HepG2 (cell line): Measurements from ENCODE around the gene HNRNPC. TPM values are rescaled to one million over a fixed set of nuclear protein-coding genes. Genes with fewer than 3 reads are reported as not detected.

Experiments
- CEBPB ChIP-seq: IDR thresholded peaks from 2 replicates; pipeline ENCODE4 v1.6.1; 2011; ENCODE audit warnings: low read depth, low read length, improper control_type of control experiment, borderline replicate concordance
- CEBPG ChIP-seq: IDR thresholded peaks from 2 replicates; pipeline ENCODE4 v1.6.1; 2016
- EED ChIP-seq: sonication (generic); formaldehyde crosslinking; IDR thresholded peaks from 2 replicates; pipeline ENCODE4 v1.5.0; 2020; ENCODE audit warnings: mild to moderate bottlenecking, missing genetic modification reagents
- IRX3 ChIP-seq: sonication (generic); formaldehyde crosslinking; IDR thresholded peaks from 2 replicates; pipeline ENCODE4 v1.8.1; 2023; ENCODE audit warnings: mild to moderate bottlenecking, low read depth, missing genetic modification reagents, borderline replicate concordance
- MAFK ChIP-seq, 2 experiments: IDR thresholded peaks in 1 of 2; conservative IDR thresholded peaks in 1 of 2; 2 replicates each; pipeline ENCODE4 v1.6.1; 2011; ENCODE audit warnings: improper control_type of control experiment in 2 of 2, low read length in 2 of 2
- NFE2 ChIP-seq: sonication (generic); formaldehyde crosslinking; IDR thresholded peaks from 2 replicates; pipeline ENCODE4 v1.4.0; 2020; ENCODE audit warnings: missing genetic modification reagents
- POLR2A ChIP-seq, 2 experiments: IDR thresholded peaks; 2 replicates each; pipeline ENCODE4 v1.6.1; 2011; ENCODE audit warnings: low read depth in 2 of 2, low read length in 2 of 2, mild to moderate bottlenecking in 1 of 2, moderate library complexity in 1 of 2; ENCODE audit not compliant: insufficient read depth in 1 of 2
- RBFOX2 ChIP-seq: fragments of 200-400 bp; formaldehyde crosslinking; IDR thresholded peaks from 2 replicates; pipeline ENCODE4 v1.6.1; 2017; ENCODE audit warnings: low read depth, mild to moderate bottlenecking, low read length
- RFX5 ChIP-seq: IDR thresholded peaks from 2 replicates; pipeline ENCODE4 v1.6.1; 2011; ENCODE audit warnings: low read depth, low read length, improper control_type of control experiment
- SP140L ChIP-seq: sonication (generic); formaldehyde crosslinking; IDR thresholded peaks from 2 replicates; pipeline ENCODE4 v1.4.0; 2020; ENCODE audit warnings: missing genetic modification reagents, borderline replicate concordance
- TBL1XR1 ChIP-seq: fragments of 150-350 bp; IDR thresholded peaks from 2 replicates; pipeline ENCODE4 v1.6.1; 2014; ENCODE audit warnings: borderline replicate concordance, low read length; ENCODE audit not compliant: partially characterized antibody
- TSC22D2 ChIP-seq: sonication (generic); formaldehyde crosslinking; IDR thresholded peaks from 2 replicates; pipeline ENCODE4 v1.5.1; 2020; ENCODE audit warnings: missing genetic modification reagents, mild to moderate bottlenecking, borderline replicate concordance
- ZNF33A ChIP-seq: sonication (generic); formaldehyde crosslinking; IDR thresholded peaks from 2 replicates; pipeline ENCODE4 v1.5.1; 2020; ENCODE audit warnings: missing genetic modification reagents, mild to moderate bottlenecking, moderate library complexity, borderline replicate concordance
- ZNF350 ChIP-seq: sonication (generic); formaldehyde crosslinking; IDR thresholded peaks from 2 replicates; pipeline ENCODE4 v1.4.0; 2020; ENCODE audit warnings: mild to moderate bottlenecking, low read depth, missing genetic modification reagents, borderline replicate concordance
- ZNF501 ChIP-seq: sonication (generic); formaldehyde crosslinking; IDR thresholded peaks from 2 replicates; pipeline ENCODE4 v1.5.1; 2020; ENCODE audit warnings: mild to moderate bottlenecking, moderate library complexity, missing genetic modification reagents
- ZNF746 ChIP-seq: sonication (generic); formaldehyde crosslinking; IDR thresholded peaks from 2 replicates; pipeline ENCODE4 v1.8.0; 2022; ENCODE audit warnings: mild to moderate bottlenecking, missing genetic modification reagents
- ZNF816 ChIP-seq: sonication (generic); formaldehyde crosslinking; IDR thresholded peaks from 2 replicates; pipeline ENCODE4 v1.8.0; 2022; ENCODE audit warnings: missing genetic modification reagents, mild to moderate bottlenecking, borderline replicate concordance
- ZNF879 ChIP-seq: sonication (generic); formaldehyde crosslinking; IDR thresholded peaks from 2 replicates; pipeline ENCODE4 v1.8.1; 2023; ENCODE audit warnings: missing genetic modification reagents
- ZNF891 ChIP-seq: sonication (generic); formaldehyde crosslinking; IDR thresholded peaks from 2 replicates; pipeline ENCODE4 v1.5.0; 2020; ENCODE audit warnings: mild to moderate bottlenecking, missing genetic modification reagents
- polyA plus RNA-seq, 8 experiments: library from polyadenylated mRNA; depleted of rRNA in 3 of 8; stranded (reverse) in 7 of 8; unstranded in 1 of 8; fragments of >200 nt; fragmentation: Illumina TruSeq in 4 of 8; extraction: Trizol in 4 of 8; gene quantifications; 2 replicates each; pipeline versions ENCODE4 v1.2.1 to v1.2.3, GENCODE V29; 2011 to 2016; ENCODE audit warnings: low read depth in 4 of 8, missing spikeins in 1 of 8, mixed read lengths in 1 of 8; ENCODE audit not compliant: insufficient read depth in 1 of 8
- total RNA-seq, 5 experiments: library from RNA; depleted of rRNA; stranded (reverse); fragments of >200 nt; fragmentation: Illumina TruSeq; extraction: Trizol; gene quantifications; 2 replicates each; pipeline ENCODE4 v1.2.3, GENCODE V29; 2016; ENCODE audit warnings: low read depth in 1 of 5
- TF ChIP-seq, protein P1 (sequence below): sonication (generic); formaldehyde crosslinking; IDR thresholded peaks from 2 replicates; pipeline ENCODE4 v1.8.1; 2023; ENCODE audit warnings: mild to moderate bottlenecking, missing genetic modification reagents
- TF ChIP-seq, protein P2 (sequence below): sonication (generic); formaldehyde crosslinking; IDR thresholded peaks from 2 replicates; pipeline ENCODE4 v1.5.1; 2020; ENCODE audit warnings: missing genetic modification reagents, mild to moderate bottlenecking, borderline replicate concordance
- TF ChIP-seq, protein P3 (sequence below): sonication (generic); formaldehyde crosslinking; conservative IDR thresholded peaks from 2 replicates; pipeline ENCODE4 v1.4.0; 2020; ENCODE audit warnings: missing genetic modification reagents

Gene HNRNPC
- total and polyA plus RNA-seq, 2 of the 13 experiments (the other 11 are each of a cell fraction or from before 2014, with no cell fraction given) = 628 to 1,099 TPM

DNA sequence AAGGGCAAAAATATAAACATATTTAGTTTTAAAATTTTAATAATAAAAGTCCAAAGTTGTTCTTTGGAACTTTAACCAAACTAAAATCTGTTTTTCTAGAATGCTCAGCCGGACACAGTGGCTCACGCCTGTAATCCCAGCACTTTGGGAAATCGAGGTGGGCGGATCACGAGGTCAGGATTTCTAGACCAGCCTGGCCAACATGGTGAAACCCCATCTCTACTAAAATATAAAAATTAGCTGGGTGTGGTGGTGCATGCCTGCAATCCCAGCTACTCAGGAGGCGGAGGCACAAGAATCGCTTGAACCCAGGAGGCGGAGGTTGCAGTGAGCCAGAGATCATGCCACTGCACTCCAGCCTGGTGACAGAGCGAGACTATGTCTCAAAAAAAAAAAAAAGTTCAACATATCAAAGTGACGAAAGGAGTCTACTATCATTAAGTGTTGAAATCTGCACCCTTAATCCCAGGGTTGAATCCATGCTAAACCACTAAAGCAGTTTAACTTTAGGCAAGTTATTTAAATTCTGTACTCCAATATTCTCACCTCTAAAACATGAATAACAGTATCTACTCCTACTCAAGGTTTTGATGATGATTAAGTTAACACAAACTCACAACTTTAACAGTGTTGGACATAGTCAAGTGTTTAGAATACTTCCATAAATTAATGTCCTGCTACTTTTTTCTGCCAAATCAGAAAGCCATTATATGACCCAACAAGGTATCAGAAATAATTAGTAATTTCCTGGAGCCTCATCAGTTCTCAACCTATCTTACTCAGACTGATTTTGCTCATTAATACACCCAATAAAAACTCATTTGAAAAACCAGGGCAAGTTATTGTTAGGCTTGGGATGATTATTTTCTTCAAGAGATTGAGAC is 11.0 kb downstream of the HNRNPC start (continued):
- TF ChIP-seq CEBPB (no peak), CEBPG (CRISPR knock-in tag) (no peak), TBL1XR1 (no peak), RBFOX2 (peak; percentile 81; the same call in 1 of the 2 replicates), IRX3 (CRISPR knock-in tag) (0 out of 2 replicates have a peak, but pooled peaks have one; percentile 53), EED (CRISPR knock-in tag) (no peak), ZNF816 (CRISPR knock-in tag) (0 out of 2 replicates have a peak, but pooled peaks have one; percentile 79), ZNF350 (CRISPR knock-in tag) (0 out of 2 replicates have a peak, but pooled peaks have one; percentile 30), MAFK (conservative IDR thresholded peaks at IDR 0.05 in 1 of 2, IDR thresholded peaks at IDR 0.05 in 1 of 2; ENCODE audit: low read length in 2 of 2) (no peak), RFX5 (no peak), NFE2 (CRISPR knock-in tag) (no peak), ZNF879 (CRISPR knock-in tag) (0 out of 2 replicates have a peak, but pooled peaks have one; percentile 34), ZNF891 (no peak), POLR2A (IDR thresholded peaks at IDR 0.05; ENCODE audit: insufficient read depth in 1 of 2, low read depth in 2 of 2, low read length in 2 of 2) (peak in 1 of 2 experiments; percentile 57; a peak in 2 of 4 replicates), ZNF746 (CRISPR knock-in tag) (no peak), TSC22D2 (CRISPR knock-in tag) (0 out of 2 replicates have a peak, but pooled peaks have one; percentile 29), ZNF33A (CRISPR knock-in tag) (no peak), SP140L (0 out of 2 replicates have a peak, but pooled peaks have one; percentile 33), ZNF501 (CRISPR knock-in tag) (0 out of 2 replicates have a peak, but pooled peaks have one; percentile 50)
- TF ChIP-seq, protein P1, sequence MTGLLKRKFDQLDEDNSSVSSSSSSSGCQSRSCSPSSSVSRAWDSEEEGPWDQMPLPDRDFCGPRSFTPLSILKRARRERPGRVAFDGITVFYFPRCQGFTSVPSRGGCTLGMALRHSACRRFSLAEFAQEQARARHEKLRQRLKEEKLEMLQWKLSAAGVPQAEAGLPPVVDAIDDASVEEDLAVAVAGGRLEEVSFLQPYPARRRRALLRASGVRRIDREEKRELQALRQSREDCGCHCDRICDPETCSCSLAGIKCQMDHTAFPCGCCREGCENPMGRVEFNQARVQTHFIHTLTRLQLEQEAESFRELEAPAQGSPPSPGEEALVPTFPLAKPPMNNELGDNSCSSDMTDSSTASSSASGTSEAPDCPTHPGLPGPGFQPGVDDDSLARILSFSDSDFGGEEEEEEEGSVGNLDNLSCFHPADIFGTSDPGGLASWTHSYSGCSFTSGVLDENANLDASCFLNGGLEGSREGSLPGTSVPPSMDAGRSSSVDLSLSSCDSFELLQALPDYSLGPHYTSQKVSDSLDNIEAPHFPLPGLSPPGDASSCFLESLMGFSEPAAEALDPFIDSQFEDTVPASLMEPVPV (CRISPR knock-in tag) = 0 out of 2 replicates have a peak, but pooled peaks have one; percentile 60
- TF ChIP-seq, protein P2, sequence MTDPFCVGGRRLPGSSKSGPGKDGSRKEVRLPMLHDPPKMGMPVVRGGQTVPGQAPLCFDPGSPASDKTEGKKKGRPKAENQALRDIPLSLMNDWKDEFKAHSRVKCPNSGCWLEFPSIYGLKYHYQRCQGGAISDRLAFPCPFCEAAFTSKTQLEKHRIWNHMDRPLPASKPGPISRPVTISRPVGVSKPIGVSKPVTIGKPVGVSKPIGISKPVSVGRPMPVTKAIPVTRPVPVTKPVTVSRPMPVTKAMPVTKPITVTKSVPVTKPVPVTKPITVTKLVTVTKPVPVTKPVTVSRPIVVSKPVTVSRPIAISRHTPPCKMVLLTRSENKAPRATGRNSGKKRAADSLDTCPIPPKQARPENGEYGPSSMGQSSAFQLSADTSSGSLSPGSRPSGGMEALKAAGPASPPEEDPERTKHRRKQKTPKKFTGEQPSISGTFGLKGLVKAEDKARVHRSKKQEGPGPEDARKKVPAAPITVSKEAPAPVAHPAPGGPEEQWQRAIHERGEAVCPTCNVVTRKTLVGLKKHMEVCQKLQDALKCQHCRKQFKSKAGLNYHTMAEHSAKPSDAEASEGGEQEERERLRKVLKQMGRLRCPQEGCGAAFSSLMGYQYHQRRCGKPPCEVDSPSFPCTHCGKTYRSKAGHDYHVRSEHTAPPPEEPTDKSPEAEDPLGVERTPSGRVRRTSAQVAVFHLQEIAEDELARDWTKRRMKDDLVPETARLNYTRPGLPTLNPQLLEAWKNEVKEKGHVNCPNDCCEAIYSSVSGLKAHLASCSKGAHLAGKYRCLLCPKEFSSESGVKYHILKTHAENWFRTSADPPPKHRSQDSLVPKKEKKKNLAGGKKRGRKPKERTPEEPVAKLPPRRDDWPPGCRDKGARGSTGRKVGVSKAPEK (CRISPR knock-in tag) = no peak
- TF ChIP-seq, protein P3, sequence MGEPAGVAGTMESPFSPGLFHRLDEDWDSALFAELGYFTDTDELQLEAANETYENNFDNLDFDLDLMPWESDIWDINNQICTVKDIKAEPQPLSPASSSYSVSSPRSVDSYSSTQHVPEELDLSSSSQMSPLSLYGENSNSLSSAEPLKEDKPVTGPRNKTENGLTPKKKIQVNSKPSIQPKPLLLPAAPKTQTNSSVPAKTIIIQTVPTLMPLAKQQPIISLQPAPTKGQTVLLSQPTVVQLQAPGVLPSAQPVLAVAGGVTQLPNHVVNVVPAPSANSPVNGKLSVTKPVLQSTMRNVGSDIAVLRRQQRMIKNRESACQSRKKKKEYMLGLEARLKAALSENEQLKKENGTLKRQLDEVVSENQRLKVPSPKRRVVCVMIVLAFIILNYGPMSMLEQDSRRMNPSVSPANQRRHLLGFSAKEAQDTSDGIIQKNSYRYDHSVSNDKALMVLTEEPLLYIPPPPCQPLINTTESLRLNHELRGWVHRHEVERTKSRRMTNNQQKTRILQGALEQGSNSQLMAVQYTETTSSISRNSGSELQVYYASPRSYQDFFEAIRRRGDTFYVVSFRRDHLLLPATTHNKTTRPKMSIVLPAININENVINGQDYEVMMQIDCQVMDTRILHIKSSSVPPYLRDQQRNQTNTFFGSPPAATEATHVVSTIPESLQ (CRISPR knock-in tag) = no peak
